Measurements from ENCODE around the gene GNAS. TPM values are rescaled to one million over a fixed set of nuclear protein-coding genes. Genes with fewer than 3 reads are reported as not detected.

Gene GNAS
- total and polyA plus RNA-seq, 9 of the 15 experiments (the other 6 are each of a cell fraction or from before 2014, with no cell fraction given), result 128 to 648 (median 266) TPM

DNA sequence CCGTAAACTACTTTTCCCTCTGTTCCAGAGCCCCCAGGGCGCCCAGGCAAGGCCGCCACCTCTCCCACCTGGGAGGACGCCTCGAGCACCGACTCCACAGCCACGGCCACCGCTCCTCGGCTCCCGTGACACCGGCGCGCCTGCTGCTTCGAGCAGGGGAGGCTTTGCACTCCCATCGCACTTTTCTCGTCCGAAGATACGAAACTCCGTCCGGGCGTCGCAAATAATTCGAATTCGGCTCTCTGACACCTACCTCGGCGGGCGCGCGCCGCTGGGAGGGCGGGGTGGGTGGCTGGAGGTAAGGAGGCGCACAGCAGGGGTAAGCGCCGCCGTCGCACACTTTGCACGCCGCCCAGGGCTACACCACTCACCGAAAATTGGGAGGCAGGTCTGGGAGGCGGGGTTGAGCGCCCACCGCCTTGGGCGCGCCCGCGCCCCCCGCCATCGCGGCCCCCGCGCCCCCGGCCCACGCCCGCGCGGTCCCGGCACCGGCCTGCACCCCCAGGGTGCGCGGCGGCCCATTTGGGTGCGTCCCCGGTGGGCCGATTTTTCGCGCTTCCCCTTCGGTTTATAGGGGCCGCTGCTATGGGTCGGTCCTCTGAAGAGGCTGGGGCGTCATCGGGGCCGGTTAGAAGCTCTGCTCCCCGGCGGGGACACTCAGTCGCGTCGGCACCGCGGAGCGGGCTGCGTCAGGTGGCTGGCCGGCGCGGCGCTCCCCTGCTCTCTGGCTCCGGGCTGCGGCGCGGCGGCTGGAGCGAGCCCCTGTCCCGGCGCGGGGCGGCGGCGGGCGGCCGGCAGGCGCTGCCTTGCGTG is 36.2 kb downstream of the GNAS start (continued):
- TF ChIP-seq, protein P1, sequence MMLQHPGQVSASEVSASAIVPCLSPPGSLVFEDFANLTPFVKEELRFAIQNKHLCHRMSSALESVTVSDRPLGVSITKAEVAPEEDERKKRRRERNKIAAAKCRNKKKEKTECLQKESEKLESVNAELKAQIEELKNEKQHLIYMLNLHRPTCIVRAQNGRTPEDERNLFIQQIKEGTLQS (IDR thresholded peaks at IDR 0.05), result no peak
- TF ChIP-seq, protein P1 (CRISPR knock-in tag; conservative IDR thresholded peaks at IDR 0.05), result no peak
- TF ChIP-seq EGR1 (conservative IDR thresholded peaks at IDR 0.05) (no peak), SLC30A9 (CRISPR knock-in tag; IDR thresholded peaks at IDR 0.05) (no peak), HNRNPL (IDR thresholded peaks at IDR 0.05; ENCODE audit: low read depth, low read length) (no peak), NCOR1 (IDR thresholded peaks at IDR 0.05) (no peak), ATF7 (IDR thresholded peaks at IDR 0.05) (peak; percentile 92; the same call in 1 of the 2 replicates), ILF3 (IDR thresholded peaks at IDR 0.05; ENCODE audit: borderline replicate concordance) (no peak), RB1 (IDR thresholded peaks at IDR 0.05; ENCODE audit: low read depth) (peak; percentile 22; the same call in 1 of the 2 replicates), ZNF146 (CRISPR knock-in tag; IDR thresholded peaks at IDR 0.05; ENCODE audit: unreplicated experiment) (no peak), ZSCAN29 (IDR thresholded peaks at IDR 0.05) (peak; percentile 93), ZNF175 (CRISPR knock-in tag; IDR thresholded peaks at IDR 0.05; ENCODE audit: low read depth) (no peak), ZNF124 (CRISPR knock-in tag; IDR thresholded peaks at IDR 0.05) (no peak), MAFG (tag; conservative IDR thresholded peaks at IDR 0.05) (no peak), TAF1 (IDR thresholded peaks at IDR 0.05; ENCODE audit: control insufficient read depth, extremely low read depth, insufficient read depth, low read length, severe bottlenecking) (peak; percentile 89), KLF6 (CRISPR knock-in tag; IDR thresholded peaks at IDR 0.05; ENCODE audit: borderline replicate concordance) (no peak), ZNF561 (CRISPR knock-in tag; conservative IDR thresholded peaks at IDR 0.05) (no peak), CREM (IDR thresholded peaks at IDR 0.05; ENCODE audit: low read depth) (peak; percentile 96), NEUROD1 (IDR thresholded peaks at IDR 0.05; ENCODE audit: borderline replicate concordance, low read depth, low read length, partially characterized antibody) (no peak), RBM15 (IDR thresholded peaks at IDR 0.05; ENCODE audit: insufficient read depth, low read length) (no peak), ZNF174 (CRISPR knock-in tag; IDR thresholded peaks at IDR 0.05) (no peak)
- TF ChIP-seq, protein P2, sequence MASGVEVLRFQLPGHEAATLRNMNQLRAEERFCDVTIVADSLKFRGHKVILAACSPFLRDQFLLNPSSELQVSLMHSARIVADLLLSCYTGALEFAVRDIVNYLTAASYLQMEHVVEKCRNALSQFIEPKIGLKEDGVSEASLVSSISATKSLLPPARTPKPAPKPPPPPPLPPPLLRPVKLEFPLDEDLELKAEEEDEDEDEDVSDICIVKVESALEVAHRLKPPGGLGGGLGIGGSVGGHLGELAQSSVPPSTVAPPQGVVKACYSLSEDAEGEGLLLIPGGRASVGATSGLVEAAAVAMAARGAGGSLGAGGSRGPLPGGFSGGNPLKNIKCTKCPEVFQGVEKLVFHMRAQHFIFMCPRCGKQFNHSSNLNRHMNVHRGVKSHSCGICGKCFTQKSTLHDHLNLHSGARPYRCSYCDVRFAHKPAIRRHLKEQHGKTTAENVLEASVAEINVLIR (CRISPR knock-in tag; IDR thresholded peaks at IDR 0.05), result peak; percentile 61; the same call in 1 of the 2 replicates
- TF ChIP-seq, protein P3, sequence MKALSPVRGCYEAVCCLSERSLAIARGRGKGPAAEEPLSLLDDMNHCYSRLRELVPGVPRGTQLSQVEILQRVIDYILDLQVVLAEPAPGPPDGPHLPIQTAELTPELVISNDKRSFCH (CRISPR knock-in tag; IDR thresholded peaks at IDR 0.05), result no peak
- TF ChIP-seq, protein P3 (tag; IDR thresholded peaks at IDR 0.05), result no peak
